Mucosa of rectum (tissue), 2 donors: ENCODE data around the gene NFXL1.
A peak's percentile ranks its signal among the peaks of the same experiment; 100 is the strongest.

Experiments
- H3K27ac ChIP-seq, 2 donors: one replicate each; pipeline ENCODE4 v1.7.0; 2013; ENCODE audit warnings: inconsistent platforms in 2 of 2, low read depth in 2 of 2, low read length in 2 of 2
- H3K27me3 ChIP-seq, 2 donors: one replicate each; pipeline ENCODE4 v1.7.0; 2013; ENCODE audit warnings: low read length in 2 of 2; ENCODE audit not compliant: control insufficient read depth in 2 of 2, insufficient read depth in 2 of 2
- H3K36me3 ChIP-seq, 2 donors: one replicate each; pipeline ENCODE4 v1.7.0; 2013; ENCODE audit warnings: low read length in 2 of 2; ENCODE audit not compliant: control insufficient read depth in 2 of 2, insufficient read depth in 2 of 2
- H3K4me1 ChIP-seq, 2 donors: one replicate each; pipeline ENCODE4 v1.7.0; 2013; ENCODE audit warnings: low read length in 2 of 2, mild to moderate bottlenecking in 1 of 2; ENCODE audit not compliant: control insufficient read depth in 2 of 2, insufficient read depth in 2 of 2
- H3K4me3 ChIP-seq, 2 donors: one replicate each; pipeline ENCODE4 v1.7.0; 2013; ENCODE audit warnings: low read length in 2 of 2
- H3K9ac ChIP-seq, 2 donors: one replicate each; pipeline ENCODE4 v1.7.0; 2013; ENCODE audit warnings: low read length in 2 of 2, low read depth in 1 of 2, mild to moderate bottlenecking in 1 of 2
- H3K9me3 ChIP-seq, 2 donors: one replicate each; pipeline ENCODE4 v1.7.0; 2013; ENCODE audit warnings: low read length in 2 of 2; ENCODE audit not compliant: control insufficient read depth in 2 of 2
- donor health status: healthy.
- donor health status: Normal muscosa, but diverticular disease.

The NFXL1 gene

DNA sequence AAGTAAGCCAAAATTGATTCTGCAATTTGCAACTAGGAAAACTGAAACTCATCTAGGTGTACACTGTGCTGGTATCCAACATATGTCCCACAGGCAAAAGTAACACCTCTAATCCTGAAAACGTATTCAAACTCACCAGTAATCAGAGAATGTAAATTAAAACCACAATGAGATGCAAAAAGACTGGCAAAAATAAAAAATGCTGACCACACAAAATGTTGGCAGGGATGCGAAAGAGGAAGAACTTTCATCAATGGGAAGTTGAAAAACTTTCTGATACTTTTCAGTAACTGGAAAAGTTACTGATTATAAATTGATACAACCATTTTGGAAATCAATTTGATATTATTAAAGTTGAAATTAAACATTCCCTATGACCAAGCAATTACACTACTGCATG is 56.4 kb downstream of the NFXL1 start:
- Histone ChIP-seq H3K27ac (no peak overlapping the region), H3K9me3 (no peaks in the 10 kb centered on the region), H3K4me3 (no peak overlapping the region), H3K27me3 (no peaks in the 10 kb centered on the region), H3K9ac (no peak overlapping the region), H3K36me3 (peaks cover 0 to 5% of the 10 kb centered on the region in 2 donors), H3K4me1 (no peaks in the 10 kb centered on the region)

DNA sequence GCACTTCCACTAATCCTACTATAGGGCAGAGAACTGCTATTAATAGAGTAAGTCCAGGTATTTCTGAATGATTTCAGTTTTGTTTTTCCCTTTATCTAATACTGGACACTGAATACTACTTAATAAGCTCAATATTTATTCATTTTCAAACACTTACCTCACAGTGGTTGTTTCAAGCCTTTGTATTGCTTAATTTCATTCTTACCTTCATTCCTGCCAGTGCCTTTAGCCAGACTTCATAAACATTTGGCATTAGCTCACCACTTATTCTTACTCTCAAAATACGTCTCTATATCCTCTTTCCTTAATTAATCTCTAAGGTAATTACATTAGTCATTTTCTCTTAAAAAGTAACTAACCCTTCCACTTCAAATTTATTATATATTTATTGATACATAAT is 57.7 kb downstream of the NFXL1 start:
- no peaks in the 10 kb centered on the region for H3K9me3 ChIP-seq
- H3K4me3 ChIP-seq = no peak overlapping the region
- no peaks in the 10 kb centered on the region for H3K4me1 ChIP-seq
- H3K9ac ChIP-seq = no peak overlapping the region
- H3K27ac ChIP-seq = no peak overlapping the region
- no peaks in the 10 kb centered on the region for H3K27me3 ChIP-seq
- peaks cover 0 to 5% of the 10 kb centered on the region in 2 donors for H3K36me3 ChIP-seq

DNA sequence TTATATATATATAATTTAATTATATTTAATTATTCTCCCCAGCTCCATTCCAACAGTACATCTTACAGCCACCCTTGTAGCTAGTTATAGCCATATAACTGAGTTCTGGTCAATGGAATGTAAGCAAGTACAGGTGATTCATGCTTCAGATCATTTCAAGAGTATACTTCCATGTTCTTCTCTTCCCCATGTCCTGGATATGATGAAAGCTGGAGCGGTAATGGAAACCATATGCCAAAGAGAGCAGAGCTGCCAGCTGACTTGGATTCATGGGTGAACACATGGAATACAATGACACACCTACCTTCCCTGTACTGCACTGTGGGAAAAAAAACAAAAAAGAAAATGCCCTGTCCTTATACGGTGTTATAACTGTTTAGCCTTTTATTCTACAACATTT is 59.0 kb downstream of the NFXL1 start:
- no peaks in the 10 kb centered on the region for H3K27me3 ChIP-seq
- no peak overlapping the region for H3K9ac ChIP-seq
- H3K27ac ChIP-seq = no peak overlapping the region

DNA sequence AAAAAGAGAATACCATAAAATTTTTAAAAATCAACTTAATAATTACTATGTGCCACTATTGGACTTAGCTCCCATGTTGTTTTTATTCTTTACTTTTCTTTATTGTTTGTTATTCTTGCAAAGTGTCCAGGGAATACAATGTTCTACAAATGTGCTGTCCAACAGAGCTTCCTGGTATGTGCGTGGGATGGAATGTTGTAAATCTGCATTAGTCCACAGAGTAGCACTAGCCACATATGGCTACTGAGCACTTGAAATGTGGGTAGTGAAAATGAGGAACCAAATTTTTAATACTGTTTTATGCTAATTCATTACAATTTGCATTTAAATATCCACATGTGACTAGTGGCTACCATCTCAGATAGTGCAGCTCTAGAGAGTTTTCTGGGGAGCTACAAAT is 62.2 kb downstream of the NFXL1 start:
- H3K4me3 ChIP-seq = no peak overlapping the region
- no peak overlapping the region for H3K9ac ChIP-seq
- H3K4me1 ChIP-seq = no peaks in the 10 kb centered on the region
- peaks cover 4 to 10% of the 10 kb centered on the region in 2 donors for H3K36me3 ChIP-seq
- no peak overlapping the region for H3K27ac ChIP-seq
- no peaks in the 10 kb centered on the region for H3K27me3 ChIP-seq
- H3K9me3 ChIP-seq = no peaks in the 10 kb centered on the region

More for the DNA sequence above, 59.0 kb downstream of the NFXL1 start:
- H3K4me1 ChIP-seq = no peaks in the 10 kb centered on the region
- no peak overlapping the region for H3K4me3 ChIP-seq
- H3K9me3 ChIP-seq = no peaks in the 10 kb centered on the region
- peaks cover 4 to 10% of the 10 kb centered on the region in 2 donors for H3K36me3 ChIP-seq

DNA sequence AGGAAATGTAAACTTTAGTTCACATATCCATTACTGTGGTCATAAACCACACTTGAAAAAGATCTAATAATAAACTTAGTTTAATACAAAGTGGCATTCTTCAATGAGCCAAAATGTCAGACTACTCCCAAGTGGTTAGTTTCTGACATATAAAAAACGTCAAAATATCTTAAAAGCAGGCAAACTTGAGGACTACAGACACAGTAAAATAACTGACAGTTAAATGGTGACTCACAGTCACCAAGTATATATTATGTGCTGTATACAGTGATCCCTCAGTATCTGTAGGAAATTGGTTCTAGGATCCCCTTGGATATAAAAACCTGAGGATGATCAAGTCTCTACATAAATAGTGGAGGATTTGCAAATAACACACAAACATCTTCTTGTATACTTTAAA is 64.9 kb downstream of the NFXL1 start:
- Histone ChIP-seq H3K4me1 (no peaks in the 10 kb centered on the region), H3K27ac (no peak overlapping the region), H3K4me3 (no peak overlapping the region), H3K9me3 (no peaks in the 10 kb centered on the region), H3K27me3 (no peaks in the 10 kb centered on the region), H3K9ac (no peak overlapping the region), H3K36me3 (peaks cover 5 to 9% of the 10 kb centered on the region in 2 donors)

DNA sequence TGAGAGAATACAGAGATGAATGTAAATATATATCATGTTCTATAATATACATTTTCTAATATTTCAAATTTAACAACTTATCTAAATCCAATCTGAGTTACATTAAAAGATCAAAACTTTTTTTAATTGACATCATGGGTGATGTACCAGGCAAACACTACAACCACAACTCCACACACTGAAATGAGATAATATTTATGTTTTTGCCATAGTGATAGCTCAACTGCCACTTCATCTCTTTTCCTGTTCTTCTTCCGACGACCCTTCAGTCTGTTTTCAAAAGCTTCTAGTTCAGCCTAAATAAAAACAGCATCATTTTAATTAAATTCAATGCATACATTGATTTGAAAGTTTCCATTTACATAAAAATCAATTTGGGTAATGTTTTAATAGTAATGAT is 66.3 kb downstream of the NFXL1 start:
- no peak overlapping the region for H3K27ac ChIP-seq
- no peaks in the 10 kb centered on the region for H3K27me3 ChIP-seq
- H3K4me1 ChIP-seq = no peaks in the 10 kb centered on the region
- no peak overlapping the region for H3K4me3 ChIP-seq
- H3K9ac ChIP-seq = no peak overlapping the region
- H3K36me3 ChIP-seq = peaks cover 7 to 11% of the 10 kb centered on the region in 2 donors
- no peaks in the 10 kb centered on the region for H3K9me3 ChIP-seq

DNA sequence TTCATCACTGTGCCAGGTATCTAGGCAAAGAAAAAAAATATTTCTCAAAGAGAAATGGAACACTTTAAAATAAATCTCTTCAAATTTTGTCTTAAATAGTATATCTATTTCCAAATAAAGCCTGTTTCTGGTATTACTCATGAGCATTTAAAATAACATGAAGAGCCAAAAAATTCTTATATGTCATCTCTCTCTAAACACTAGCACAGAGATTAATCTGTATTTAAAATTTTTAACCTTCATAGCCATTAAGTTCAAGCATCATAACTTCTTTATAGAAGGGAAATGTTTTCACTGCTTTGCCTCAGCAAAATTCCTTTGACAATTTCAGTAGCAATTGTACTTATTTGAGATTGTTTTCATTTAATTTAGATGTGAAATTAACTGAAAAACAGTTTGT is 71.4 kb downstream of the NFXL1 start:
- Histone ChIP-seq H3K9me3 (no peaks in the 10 kb centered on the region), H3K27ac (no peak overlapping the region), H3K4me1 (no peaks in the 10 kb centered on the region), H3K9ac (no peak overlapping the region), H3K27me3 (no peaks in the 10 kb centered on the region), H3K4me3 (no peak overlapping the region), H3K36me3 (peaks cover 3 to 5% of the 10 kb centered on the region in 2 donors)

DNA sequence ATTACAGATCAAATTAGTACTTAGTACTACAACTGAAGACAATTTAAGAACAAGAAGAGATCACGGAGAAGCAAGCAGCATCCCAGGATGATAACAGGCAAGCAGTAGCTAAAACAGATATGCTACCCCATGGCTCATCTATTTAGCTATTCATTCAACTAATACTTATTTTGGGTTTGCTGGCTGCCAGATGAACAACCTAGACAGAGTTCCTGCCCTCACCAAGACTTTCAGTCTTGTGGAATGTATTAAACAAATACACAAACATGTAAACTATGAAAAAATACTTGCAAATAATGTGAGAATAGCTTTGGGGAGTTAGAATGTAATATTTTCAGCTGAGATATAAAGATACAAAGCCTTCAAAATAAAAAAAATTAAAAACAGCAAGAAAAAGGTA is 74.1 kb downstream of the NFXL1 start:
- no peak overlapping the region for H3K27ac ChIP-seq
- H3K9ac ChIP-seq = no peak overlapping the region
- no peaks in the 10 kb centered on the region for H3K9me3 ChIP-seq
- peaks cover 3 to 5% of the 10 kb centered on the region in 2 donors for H3K36me3 ChIP-seq
- H3K4me1 ChIP-seq = peaks cover 6 to 10% of the 10 kb centered on the region in 2 donors
- peaks cover 0 to 2% of the 10 kb centered on the region in 2 donors for H3K27me3 ChIP-seq
- H3K4me3 ChIP-seq = no peak overlapping the region

DNA sequence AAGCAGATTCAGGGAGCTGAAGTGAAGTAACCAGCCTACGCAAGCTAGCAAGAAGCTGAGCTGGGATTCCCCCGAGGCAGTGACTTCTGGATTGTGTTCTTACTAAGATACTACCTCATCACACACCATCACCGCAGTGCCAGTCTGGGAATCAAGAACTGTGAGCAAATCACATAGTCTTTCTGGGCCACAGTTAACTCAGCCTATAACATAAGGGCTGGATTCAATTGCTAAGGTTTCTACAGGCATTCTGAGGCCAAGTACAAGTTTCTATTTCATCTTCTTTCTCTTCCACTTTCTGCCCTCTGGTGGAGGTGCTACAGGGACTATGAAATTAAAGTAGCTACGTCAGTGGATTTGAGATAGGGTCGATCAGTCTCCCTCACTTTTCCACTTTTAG is 75.1 kb downstream of the NFXL1 start:
- Histone ChIP-seq H3K9ac (no peak overlapping the region), H3K4me3 (no peak overlapping the region), H3K27me3 (peaks cover 3 to 7% of the 10 kb centered on the region in 2 donors), H3K4me1 (peaks cover 6 to 10% of the 10 kb centered on the region in 2 donors), H3K9me3 (no peaks in the 10 kb centered on the region), H3K36me3 (peaks cover under 1 to 4% of the 10 kb centered on the region in 2 donors), H3K27ac (no peak overlapping the region)

DNA sequence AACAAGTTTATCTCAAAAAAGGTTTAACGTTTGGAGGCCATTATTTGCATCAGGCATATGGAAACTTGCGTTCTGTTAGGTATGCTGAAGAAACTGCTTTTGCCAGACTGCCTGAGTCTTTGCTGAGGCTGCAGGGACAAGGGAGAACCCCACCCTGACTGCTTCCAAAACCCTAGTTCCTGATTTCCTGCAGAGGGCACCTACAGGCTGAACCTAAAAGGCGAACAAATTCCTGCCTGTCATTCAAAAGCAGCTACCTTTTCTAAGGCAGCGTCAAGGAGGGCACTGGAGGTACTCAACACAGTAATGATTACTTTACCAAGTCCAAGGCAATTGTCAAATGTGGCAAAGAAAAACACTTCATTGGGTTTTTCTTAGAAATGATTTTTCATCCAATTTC is 75.9 kb downstream of the NFXL1 start:
- H3K36me3 ChIP-seq = no peaks in the 10 kb centered on the region
- H3K27me3 ChIP-seq = peaks cover 3 to 7% of the 10 kb centered on the region in 2 donors
- no peak overlapping the region for H3K4me3 ChIP-seq
- no peak overlapping the region for H3K9ac ChIP-seq
- no peak overlapping the region for H3K27ac ChIP-seq
- no peaks in the 10 kb centered on the region for H3K9me3 ChIP-seq
- H3K4me1 ChIP-seq = peaks cover 6 to 10% of the 10 kb centered on the region in 2 donors

DNA sequence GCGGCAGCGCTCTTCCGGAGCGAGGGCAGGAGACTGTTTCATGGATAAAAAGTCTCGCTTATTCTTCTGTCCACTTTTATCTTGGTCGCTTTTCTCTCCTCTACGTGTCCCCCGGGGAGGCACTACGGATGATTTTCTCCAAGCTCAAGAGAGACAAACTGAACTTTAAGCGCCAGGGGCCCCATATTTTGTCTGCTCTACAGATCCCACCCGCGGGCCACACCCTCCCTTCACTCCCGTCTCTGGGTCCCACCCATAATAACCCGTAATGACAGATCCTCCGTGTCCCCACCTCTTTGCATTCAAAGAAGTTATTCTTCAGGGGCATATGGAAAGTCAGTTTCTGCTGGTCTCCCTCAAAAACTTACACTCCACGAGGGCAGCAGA is 76.5 kb downstream of the NFXL1 start, which contains the start of gene CORIN:
CORIN (minus strand) TSS at position 160 of the 387 bp plus-strand sequence; CDS start at position 42, 118 bp downstream.
- peak within 1 kb of the TSS; percentile 75 to 76 for H3K4me3 ChIP-seq
- peak within 1 kb of the TSS in 1 of 2 donors; percentile 54 for H3K9ac ChIP-seq
- H3K36me3 ChIP-seq = no peaks in the 10 kb centered on the region
- H3K27me3 ChIP-seq = peaks cover 3 to 7% of the 10 kb centered on the region in 2 donors
- no peak within 1 kb of the TSS for H3K27ac ChIP-seq
- peaks cover 6 to 10% of the 10 kb centered on the region in 2 donors for H3K4me1 ChIP-seq
- H3K9me3 ChIP-seq = no peaks in the 10 kb centered on the region
